Measurements from ENCODE around the gene SUGCT. TPM values are rescaled to one million over a fixed set of nuclear protein-coding genes. Genes with fewer than 3 reads are reported as not detected.
"Not testable (repeated sequence)": the region's sequence is repeated elsewhere in the genome, so short reads cannot be mapped to it uniquely, and the experiment has no call there.

The SUGCT gene
- total RNA-seq, 2 experiments from 2014 or later = 1.2 to 1.9 TPM

DNA sequence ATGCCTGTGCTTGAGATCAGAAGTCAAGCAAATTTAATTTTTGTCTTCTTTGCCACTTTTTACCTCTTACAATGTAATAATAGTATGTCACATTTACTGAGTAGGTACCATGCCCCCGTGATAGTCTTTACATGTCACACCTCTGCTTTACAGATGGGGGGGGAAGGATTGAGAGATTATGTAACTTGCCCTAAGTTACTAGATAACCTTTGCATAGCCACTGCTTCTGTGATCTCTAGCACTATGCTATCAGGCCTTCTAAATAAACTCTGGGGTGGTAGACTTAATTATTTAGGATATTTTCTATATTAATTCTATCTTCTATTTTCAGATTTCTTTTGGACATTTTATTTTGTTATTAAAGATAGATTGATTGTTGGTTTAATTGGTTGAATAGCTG, 514.4 kb downstream of the SUGCT start:
- no peak overlapping the region for H3K4me3 Mint-ChIP-seq
- peaks cover 10% of the 10 kb centered on the region for H3K9me3 Mint-ChIP-seq (ENCODE audit: low read depth)
- CTCF ChIA-PET = no interaction called here
- H3K27ac Mint-ChIP-seq = no peak overlapping the region
- POLR2A ChIA-PET = no interaction called here
- no peaks in the 10 kb centered on the region for H3K36me3 Mint-ChIP-seq (ENCODE audit: low read depth)
- intact Hi-C loops (cut with DNase I, micrococcal nuclease) = no loop called here
- peaks cover 10% of the 10 kb centered on the region for H3K4me1 Mint-ChIP-seq
- H3K27me3 Mint-ChIP-seq = peaks cover 2% of the 10 kb centered on the region
- DNase-seq = no peak
- no peak for ATAC-seq

DNA sequence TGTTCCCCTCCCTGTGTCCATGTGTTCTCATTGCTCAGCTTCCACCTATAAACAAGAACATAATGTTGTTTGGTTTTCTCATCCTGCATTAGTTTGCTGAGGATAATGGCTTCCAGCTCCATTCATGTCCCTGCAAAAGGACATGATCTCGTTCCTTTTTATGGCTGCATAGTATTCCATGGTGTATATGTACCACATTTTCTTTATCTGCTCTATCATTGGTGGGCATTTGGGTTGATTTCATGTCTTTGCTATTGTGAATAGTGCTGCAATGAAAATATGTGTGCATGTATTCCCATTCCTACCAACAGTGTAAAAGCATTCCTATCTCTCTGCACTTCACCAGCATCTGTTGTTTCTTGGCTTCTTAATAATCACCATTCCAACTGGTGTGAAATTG, 516.1 kb downstream of the SUGCT start:
- H3K27me3 Mint-ChIP-seq; H3K4me1 Mint-ChIP-seq; DNase-seq; ATAC-seq; H3K27ac Mint-ChIP-seq; CTCF ChIA-PET; intact Hi-C loops (cut with DNase I, micrococcal nuclease); H3K4me3 Mint-ChIP-seq; POLR2A ChIA-PET; H3K36me3 Mint-ChIP-seq (ENCODE audit: low read depth): not testable (repeated sequence)
- peaks cover 10% of the 10 kb centered on the region for H3K9me3 Mint-ChIP-seq (ENCODE audit: low read depth)

DNA sequence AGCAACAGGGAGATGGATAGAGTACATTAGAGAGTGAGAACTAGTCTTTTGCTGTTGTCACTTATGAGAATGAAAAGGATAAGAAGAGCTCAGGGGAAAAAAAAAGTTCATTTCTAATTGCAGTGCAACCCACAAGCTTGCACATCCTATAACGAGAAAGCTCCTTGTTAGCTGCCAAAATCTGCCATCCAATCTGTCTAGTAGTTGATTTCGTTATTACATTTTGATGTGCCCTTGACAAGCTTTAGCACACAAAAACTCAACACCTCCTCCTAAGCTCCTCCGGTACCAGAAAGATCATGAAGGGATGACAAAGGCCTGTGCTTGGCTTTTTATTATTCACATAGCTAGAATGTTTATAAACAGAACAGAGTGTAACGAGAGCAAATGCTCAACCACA, 519.4 kb downstream of the SUGCT start:
- POLR2A ChIA-PET = no interaction called here
- no peak overlapping the region for H3K27ac Mint-ChIP-seq
- no peaks in the 10 kb centered on the region for H3K36me3 Mint-ChIP-seq (ENCODE audit: low read depth)
- no peak for ATAC-seq
- H3K9me3 Mint-ChIP-seq (ENCODE audit: low read depth) = peaks cover 10% of the 10 kb centered on the region
- peaks cover 2% of the 10 kb centered on the region for H3K4me1 Mint-ChIP-seq
- no peak overlapping the region for H3K4me3 Mint-ChIP-seq
- CTCF ChIA-PET = no interaction called here
- H3K27me3 Mint-ChIP-seq = no peaks in the 10 kb centered on the region
- intact Hi-C loops (cut with DNase I, micrococcal nuclease) = no loop called here
- DNase-seq = no peak

DNA sequence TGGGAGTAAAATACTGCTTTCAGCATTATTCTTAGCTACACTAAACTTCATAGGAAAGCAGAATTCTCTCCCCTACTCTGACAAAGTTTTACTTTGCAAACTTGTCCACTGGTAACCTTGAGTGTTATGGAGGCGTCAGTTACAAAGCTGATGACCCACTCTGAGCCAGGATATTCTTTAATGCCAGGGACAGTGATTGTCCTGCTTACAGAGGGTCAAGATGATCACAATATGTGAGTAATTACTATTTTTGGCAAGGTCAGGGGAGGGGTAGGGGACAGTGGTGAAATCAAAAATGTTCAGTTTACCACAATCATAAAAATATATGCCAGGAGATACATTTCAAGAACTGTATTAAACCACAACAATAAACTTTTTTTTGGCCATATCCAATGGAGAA, 520.6 kb downstream of the SUGCT start:
- intact Hi-C loops (cut with DNase I, micrococcal nuclease) = no loop called here
- DNase-seq (no peak), ATAC-seq (no peak)
- Mint-ChIP-seq H3K4me3 (no peak overlapping the region), H3K9me3 (ENCODE audit: low read depth) (peaks cover 10% of the 10 kb centered on the region), H3K4me1 (peaks cover 2% of the 10 kb centered on the region), H3K27ac (no peak overlapping the region), H3K27me3 (no peaks in the 10 kb centered on the region), H3K36me3 (ENCODE audit: low read depth) (no peaks in the 10 kb centered on the region)
- ChIA-PET POLR2A (no interaction called here), CTCF (no interaction called here)

DNA sequence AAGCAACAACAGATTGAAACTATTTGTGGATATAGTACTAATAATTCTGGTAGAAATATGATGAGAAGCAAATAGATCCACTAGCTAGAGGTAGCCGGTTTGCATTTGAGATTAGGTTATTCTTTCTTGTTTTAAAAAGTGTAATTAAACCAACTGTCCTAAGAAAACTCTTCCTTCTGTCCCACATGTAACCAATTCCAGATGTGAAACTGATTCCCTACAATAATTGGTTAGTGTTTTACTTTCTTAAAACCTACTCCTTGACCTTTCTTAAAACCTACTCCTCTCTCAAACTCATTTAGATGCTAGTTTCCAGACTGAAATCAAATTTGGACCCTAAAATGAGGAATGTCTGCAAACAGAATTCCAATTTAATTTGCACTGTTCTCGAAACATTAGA, 521.5 kb downstream of the SUGCT start:
- intact Hi-C loops (cut with DNase I, micrococcal nuclease) = no loop called here
- peaks cover 2% of the 10 kb centered on the region for H3K4me1 Mint-ChIP-seq
- H3K4me3 Mint-ChIP-seq = no peak overlapping the region
- H3K27ac Mint-ChIP-seq = no peak overlapping the region
- ChIA-PET CTCF (no interaction called here), POLR2A (no interaction called here)
- peaks cover 6% of the 10 kb centered on the region for H3K9me3 Mint-ChIP-seq (ENCODE audit: low read depth)
- no peaks in the 10 kb centered on the region for H3K36me3 Mint-ChIP-seq (ENCODE audit: low read depth)
- DNase-seq (no peak), ATAC-seq (no peak)
- H3K27me3 Mint-ChIP-seq = no peaks in the 10 kb centered on the region

DNA sequence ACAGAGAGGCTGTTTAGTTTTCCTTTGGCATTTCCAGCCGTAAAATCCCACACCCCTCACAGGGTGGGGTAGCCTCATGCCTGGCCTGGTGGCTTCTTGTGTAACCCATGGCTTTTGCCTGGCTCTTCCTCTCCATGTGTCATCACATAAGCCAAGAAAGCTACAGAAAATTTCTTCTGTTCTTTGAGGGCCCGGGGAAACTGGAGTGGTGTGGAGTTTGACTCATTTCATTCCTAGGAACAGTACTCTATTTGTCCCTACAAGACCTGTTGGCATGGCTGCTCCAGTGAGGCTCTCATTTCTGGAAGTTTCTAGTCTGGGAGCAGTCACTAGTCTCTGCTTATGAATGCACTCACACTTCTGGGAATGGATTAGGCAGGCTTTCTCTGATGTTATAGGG, 523.9 kb downstream of the SUGCT start:
- POLR2A ChIA-PET = no interaction called here
- H3K9me3 Mint-ChIP-seq (ENCODE audit: low read depth) = no peaks in the 10 kb centered on the region
- intact Hi-C loops (cut with DNase I, micrococcal nuclease) = no loop called here
- CTCF ChIA-PET = no interaction called here
- no peak overlapping the region for H3K27ac Mint-ChIP-seq
- ATAC-seq = no peak
- no peak for DNase-seq
- H3K27me3 Mint-ChIP-seq = no peaks in the 10 kb centered on the region
- no peak overlapping the region for H3K4me3 Mint-ChIP-seq
- no peaks in the 10 kb centered on the region for H3K36me3 Mint-ChIP-seq (ENCODE audit: low read depth)
- no peaks in the 10 kb centered on the region for H3K4me1 Mint-ChIP-seq

DNA sequence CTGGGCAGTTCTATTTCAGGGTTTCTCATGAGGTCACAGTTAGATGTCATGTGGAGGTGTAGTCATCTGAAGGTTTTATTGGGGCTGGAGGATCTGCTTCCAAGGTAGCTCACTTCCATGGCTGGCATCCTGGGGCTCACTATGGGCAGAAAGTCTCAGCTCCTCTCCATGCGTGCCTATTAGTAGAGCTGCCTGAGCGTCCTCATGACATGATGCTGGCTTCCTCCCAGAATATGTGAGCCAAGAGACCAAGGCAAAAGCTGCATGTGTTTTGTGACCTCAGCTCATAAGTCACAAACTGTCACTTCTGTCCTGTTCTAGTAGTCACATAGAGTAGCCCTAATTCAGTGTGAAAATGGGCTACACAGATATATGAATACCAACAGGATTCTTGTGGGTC, 524.4 kb downstream of the SUGCT start:
- Mint-ChIP-seq H3K4me3 (no peak overlapping the region), H3K27ac (no peak overlapping the region), H3K4me1 (no peaks in the 10 kb centered on the region), H3K36me3 (ENCODE audit: low read depth) (no peaks in the 10 kb centered on the region), H3K27me3 (no peaks in the 10 kb centered on the region), H3K9me3 (ENCODE audit: low read depth) (no peaks in the 10 kb centered on the region)
- ChIA-PET POLR2A (no interaction called here), CTCF (no interaction called here)
- DNase-seq (no peak), ATAC-seq (no peak)
- intact Hi-C loops (cut with DNase I, micrococcal nuclease) = no loop called here

DNA sequence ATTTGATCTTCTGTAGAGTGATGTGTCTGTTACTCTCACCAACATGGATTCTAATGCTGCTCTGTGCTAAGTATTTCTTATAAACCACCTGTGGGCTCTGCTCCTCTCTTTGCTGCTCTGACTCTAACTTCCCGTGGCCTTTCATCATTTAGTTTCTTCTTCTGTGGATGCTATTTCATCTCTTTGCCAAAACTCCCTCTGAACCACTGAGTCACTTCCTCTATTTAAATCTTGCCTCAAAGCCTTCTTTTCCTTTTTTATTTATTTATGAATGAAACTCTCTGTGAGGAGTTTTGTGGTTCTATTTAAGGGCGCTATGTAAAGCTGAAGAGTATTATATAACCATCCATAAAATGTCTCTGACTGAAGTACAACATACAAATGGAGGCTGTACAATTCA, 538.5 kb downstream of the SUGCT start:
- CTCF ChIA-PET = no interaction called here
- ATAC-seq (peak; percentile 99), DNase-seq (peak; percentile 13)
- Mint-ChIP-seq H3K9me3 (ENCODE audit: low read depth) (no peaks in the 10 kb centered on the region), H3K4me3 (no peak overlapping the region), H3K36me3 (ENCODE audit: low read depth) (no peaks in the 10 kb centered on the region), H3K4me1 (peaks cover 12% of the 10 kb centered on the region), H3K27ac (peak overlapping the region; percentile 69), H3K27me3 (no peaks in the 10 kb centered on the region)
- POLR2A ChIA-PET = no interaction called here
- intact Hi-C loops (cut with DNase I, micrococcal nuclease) = no loop called here

DNA sequence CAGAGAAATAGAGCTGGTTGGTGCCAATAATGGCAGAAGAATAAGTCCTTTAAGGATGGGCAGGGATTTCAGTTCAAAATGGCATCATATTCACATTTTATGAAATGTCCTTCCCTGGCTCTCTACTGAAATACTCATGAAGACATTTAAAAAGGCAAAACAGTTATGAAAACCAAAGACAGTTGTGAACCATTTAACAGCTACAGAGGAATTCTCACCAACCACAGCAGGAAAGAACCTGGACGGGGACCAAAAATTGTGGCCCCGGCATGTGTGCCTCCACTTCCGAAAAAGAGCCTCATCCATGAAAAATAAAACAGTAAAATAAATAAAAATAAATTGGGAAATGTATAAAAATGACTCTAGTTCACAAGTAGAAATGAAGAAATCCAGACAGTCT, 539.5 kb downstream of the SUGCT start:
- Mint-ChIP-seq H3K36me3 (ENCODE audit: low read depth) (no peaks in the 10 kb centered on the region), H3K9me3 (ENCODE audit: low read depth) (no peaks in the 10 kb centered on the region), H3K27me3 (no peaks in the 10 kb centered on the region), H3K4me3 (no peak overlapping the region), H3K27ac (no peak overlapping the region), H3K4me1 (peaks cover 12% of the 10 kb centered on the region)
- ChIA-PET CTCF (no interaction called here), POLR2A (interaction anchor here (0.6 kb wide), 1 partner anchor 211 kb away, joined by 3 read pairs; no protein-coding TSS in a partner anchor)
- intact Hi-C loops (cut with DNase I, micrococcal nuclease) = no loop called here
- ATAC-seq (no peak), DNase-seq (no peak)

DNA sequence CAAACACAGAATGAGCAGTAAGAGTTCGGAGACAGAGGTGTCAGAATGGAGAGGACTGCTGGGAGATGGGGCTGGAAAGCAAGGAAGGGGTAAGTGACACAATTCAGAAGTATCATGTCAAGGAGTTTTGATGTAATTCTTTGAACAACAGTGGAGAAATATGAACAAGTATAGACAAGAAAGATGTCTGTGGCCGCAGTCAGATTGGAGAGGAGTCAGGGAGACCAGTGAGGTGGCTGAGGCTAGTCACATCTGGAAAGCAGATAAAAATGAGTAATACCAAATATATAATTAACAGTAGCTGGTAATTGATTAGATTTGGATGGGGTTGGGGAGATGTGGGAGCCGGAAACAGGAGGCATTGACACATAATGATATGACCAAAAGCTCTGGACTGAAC, 540.9 kb downstream of the SUGCT start:
- no peak for DNase-seq
- intact Hi-C loops (cut with DNase I, micrococcal nuclease) = no loop called here
- Mint-ChIP-seq H3K27me3 (no peaks in the 10 kb centered on the region), H3K27ac (no peak overlapping the region), H3K36me3 (ENCODE audit: low read depth) (no peaks in the 10 kb centered on the region), H3K4me3 (no peak overlapping the region), H3K4me1 (peaks cover 12% of the 10 kb centered on the region), H3K9me3 (ENCODE audit: low read depth) (no peaks in the 10 kb centered on the region)
- ATAC-seq = no peak
- ChIA-PET CTCF (no interaction called here), POLR2A (no interaction called here)

DNA sequence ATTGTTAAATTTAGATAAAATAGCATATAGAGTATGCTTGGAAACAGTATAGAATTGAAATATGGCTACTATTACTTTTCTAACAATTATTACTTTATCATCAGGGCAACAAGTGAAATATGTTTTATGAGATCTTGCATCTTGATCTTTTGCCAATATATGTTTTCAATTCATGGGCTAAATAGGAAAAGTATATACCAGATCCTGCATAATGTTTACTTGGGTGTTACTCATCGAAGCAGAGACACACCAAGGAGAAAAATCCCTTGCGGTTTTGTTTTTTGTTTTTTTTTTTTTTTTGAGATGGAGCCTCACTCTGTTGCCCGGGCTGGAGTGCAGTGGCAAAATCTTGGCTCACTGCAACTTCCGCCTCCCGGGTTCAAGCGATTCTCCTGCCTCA, 541.4 kb downstream of the SUGCT start:
- intact Hi-C loops (cut with DNase I, micrococcal nuclease) = no loop called here
- Mint-ChIP-seq H3K36me3 (ENCODE audit: low read depth) (no peaks in the 10 kb centered on the region), H3K9me3 (ENCODE audit: low read depth) (no peaks in the 10 kb centered on the region), H3K4me1 (peaks cover 12% of the 10 kb centered on the region), H3K27ac (no peak overlapping the region), H3K27me3 (no peaks in the 10 kb centered on the region), H3K4me3 (no peak overlapping the region)
- ChIA-PET CTCF (no interaction called here), POLR2A (no interaction called here)
- DNase-seq (no peak), ATAC-seq (no peak)

DNA sequence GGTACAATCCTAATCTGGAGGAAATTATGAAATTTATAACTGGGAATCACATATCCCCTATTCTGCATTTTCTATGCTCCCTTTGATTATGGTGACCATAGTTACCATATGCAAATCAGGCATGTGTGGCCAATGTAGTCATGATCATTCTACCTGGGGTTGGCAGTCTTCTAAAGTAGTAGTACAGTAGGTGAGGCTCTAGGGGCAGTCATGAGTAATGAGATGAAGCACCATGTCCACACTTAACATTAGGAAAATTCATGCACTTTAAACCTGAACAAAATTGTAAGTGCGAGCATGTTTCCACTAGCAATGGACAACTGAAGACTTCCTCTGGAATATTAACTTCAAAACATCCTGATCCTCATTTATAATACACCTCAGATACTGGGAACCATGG, 545.9 kb downstream of the SUGCT start:
- ChIA-PET POLR2A (no interaction called here), CTCF (interaction anchor here (0.9 to 1.3 kb wide), 2 partner anchors 10 to 41 kb away, joined by 3 read pairs; no protein-coding TSS in a partner anchor)
- H3K4me3 Mint-ChIP-seq = no peak overlapping the region
- DNase-seq (peak; percentile 7), ATAC-seq (peak; percentile 81)
- no peak overlapping the region for H3K27ac Mint-ChIP-seq
- no peaks in the 10 kb centered on the region for H3K27me3 Mint-ChIP-seq
- H3K36me3 Mint-ChIP-seq (ENCODE audit: low read depth) = no peaks in the 10 kb centered on the region
- intact Hi-C loops (cut with DNase I, micrococcal nuclease) = no loop called here
- H3K9me3 Mint-ChIP-seq (ENCODE audit: low read depth) = no peaks in the 10 kb centered on the region
- H3K4me1 Mint-ChIP-seq = no peaks in the 10 kb centered on the region

DNA sequence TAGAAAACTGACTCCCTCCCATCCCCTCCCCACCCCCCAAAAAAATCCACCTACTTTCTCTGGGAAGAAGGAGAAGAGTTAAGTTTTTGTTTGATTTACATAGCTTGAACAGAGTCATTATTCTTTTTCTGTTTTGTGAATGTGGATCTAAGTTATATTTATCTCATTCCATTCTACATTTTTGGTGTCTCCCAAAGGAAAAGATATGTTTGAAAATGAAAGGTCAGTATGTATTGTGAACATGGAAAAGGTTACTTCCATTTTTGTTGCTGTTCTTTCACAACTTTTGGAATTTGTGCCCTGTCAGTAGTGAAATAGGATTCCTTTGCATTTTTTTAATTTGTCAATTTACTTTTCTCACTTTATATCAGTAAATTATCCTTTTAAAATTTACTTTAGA, 547.9 kb downstream of the SUGCT start:
- H3K27me3 Mint-ChIP-seq = no peaks in the 10 kb centered on the region
- ATAC-seq (no peak), DNase-seq (no peak)
- POLR2A ChIA-PET = no interaction called here
- H3K36me3 Mint-ChIP-seq (ENCODE audit: low read depth) = no peaks in the 10 kb centered on the region
- H3K4me3 Mint-ChIP-seq = no peak overlapping the region
- H3K27ac Mint-ChIP-seq = no peak overlapping the region
- CTCF ChIA-PET = no interaction called here
- H3K9me3 Mint-ChIP-seq (ENCODE audit: low read depth) = no peaks in the 10 kb centered on the region
- intact Hi-C loops (cut with DNase I, micrococcal nuclease) = no loop called here
- no peaks in the 10 kb centered on the region for H3K4me1 Mint-ChIP-seq
